CD14-positive monocyte (primary cell): ENCODE measurements around the gene PATL1. TPM values are rescaled to one million over a fixed set of nuclear protein-coding genes. Genes with fewer than 3 reads are reported as not detected.

Experiments
- DNase-seq, 3 donors: peaks; one replicate each; pipeline ENCODE4 v3.0.0-alpha.2; 2011 to 2022
- H2AFZ ChIP-seq: 2 replicates; pipeline ENCODE4 v1.6.0; 2012; ENCODE audit warnings: mild to moderate bottlenecking, low read depth, low read length, inconsistent platforms; ENCODE audit not compliant: insufficient read depth, poor library complexity, severe bottlenecking
- H3K27ac ChIP-seq, 2 donors: 1 replicate in 1 of 2; 2 replicates in 1 of 2; pipeline ENCODE4 v1.5.1; 2012 to 2013; ENCODE audit warnings: low read length in 2 of 2, control low read depth in 1 of 2, inconsistent platforms in 1 of 2, low read depth in 1 of 2, mild to moderate bottlenecking in 1 of 2
- H3K27me3 ChIP-seq, 2 donors: one replicate each; pipeline versions ENCODE4 v1.6.0 to v1.6.1; 2011 to 2013; ENCODE audit warnings: low read length in 2 of 2; ENCODE audit not compliant: control insufficient read depth in 2 of 2, insufficient read depth in 2 of 2
- H3K36me3 ChIP-seq, 2 donors: replicated peaks in 1 of 2; 1 replicate in 1 of 2; 2 replicates in 1 of 2; pipeline versions ENCODE4 v1.5.1 to v1.6.1; 2012 to 2013; ENCODE audit warnings: low read length in 2 of 2, control low read depth in 1 of 2, inconsistent platforms in 1 of 2, mild to moderate bottlenecking in 1 of 2; ENCODE audit not compliant: insufficient read depth in 2 of 2, control insufficient read depth in 1 of 2
- H3K4me1 ChIP-seq, 2 donors: 1 replicate in 1 of 2; 2 replicates in 1 of 2; pipeline versions ENCODE4 v1.5.1 to v1.6.1; 2012 to 2013; ENCODE audit warnings: low read length in 2 of 2, control low read depth in 1 of 2, inconsistent platforms in 1 of 2, mild to moderate bottlenecking in 1 of 2, moderate library complexity in 1 of 2; ENCODE audit not compliant: insufficient read depth in 2 of 2, control insufficient read depth in 1 of 2
- H3K4me2 ChIP-seq: replicated peaks from 2 replicates; pipeline ENCODE3; 2012; ENCODE audit warnings: low read length, moderate library complexity, mild to moderate bottlenecking; ENCODE audit not compliant: poor library complexity, severe bottlenecking; ENCODE audit errors: extremely low read depth
- H3K4me3 ChIP-seq, 3 experiments: fragments of 200-600 bp in 1 of 3; sonication (generic) in 1 of 3; replicated peaks in 1 of 3; 1 replicate in 2 of 3; 2 replicates in 1 of 3; pipeline ENCODE4 v1.5.1; 2011 to 2013; ENCODE audit warnings: low read length in 3 of 3, mild to moderate bottlenecking in 3 of 3, control low read depth in 2 of 3, low read depth in 2 of 3, inconsistent platforms in 1 of 3, moderate library complexity in 1 of 3
- H3K79me2 ChIP-seq: 2 replicates; pipeline ENCODE4 v1.6.0; 2012; ENCODE audit warnings: mild to moderate bottlenecking, control low read depth, inconsistent platforms, low read length, moderate library complexity; ENCODE audit not compliant: insufficient read depth
- H3K9ac ChIP-seq: 2 replicates; pipeline ENCODE4 v1.6.0; 2017; ENCODE audit warnings: low read length, mild to moderate bottlenecking; ENCODE audit not compliant: insufficient read depth, poor library complexity, severe bottlenecking
- H3K9me3 ChIP-seq, 2 donors: replicated peaks in 1 of 2; 1 replicate in 1 of 2; 2 replicates in 1 of 2; pipeline versions ENCODE4 v1.5.1 to v1.6.1; 2012 to 2013; ENCODE audit warnings: low read length in 2 of 2, control low read depth in 1 of 2; ENCODE audit not compliant: control insufficient read depth in 1 of 2, insufficient read depth in 1 of 2
- H4K20me1 ChIP-seq: 2 replicates; pipeline ENCODE4 v1.6.0; 2012; ENCODE audit warnings: mild to moderate bottlenecking, low read length, control low read depth, moderate library complexity; ENCODE audit not compliant: insufficient read depth
- H3K27ac Mint-ChIP-seq, 7 donors: one replicate each; pipeline ENCODE4 v1.8.0; 2020; ENCODE audit warnings: mild to moderate bottlenecking in 7 of 7, mixed read lengths in 7 of 7, moderate library complexity in 6 of 7, inconsistent platforms in 2 of 7
- H3K27me3 Mint-ChIP-seq, 3 donors: one replicate each; pipeline ENCODE4 v1.8.0; 2021 to 2022; ENCODE audit warnings: low read depth in 3 of 3, mild to moderate bottlenecking in 3 of 3, mixed read lengths in 3 of 3, moderate library complexity in 3 of 3, inconsistent platforms in 1 of 3
- H3K36me3 Mint-ChIP-seq, 2 donors: one replicate each; pipeline ENCODE4 v1.8.0; 2020; ENCODE audit warnings: mixed read lengths in 2 of 2, inconsistent platforms in 1 of 2, mild to moderate bottlenecking in 1 of 2
- H3K4me1 Mint-ChIP-seq: one replicate; pipeline ENCODE4 v1.8.0; 2020; ENCODE audit warnings: mild to moderate bottlenecking, mixed read lengths
- H3K4me3 Mint-ChIP-seq, 2 donors: one replicate each; pipeline ENCODE4 v1.8.0; 2020; ENCODE audit warnings: mild to moderate bottlenecking in 2 of 2, mixed read lengths in 2 of 2, moderate library complexity in 1 of 2
- H3K9me3 Mint-ChIP-seq, 7 donors: one replicate each; pipeline ENCODE4 v1.8.0; 2020 to 2022; ENCODE audit warnings: mixed read lengths in 7 of 7, mild to moderate bottlenecking in 6 of 7, moderate library complexity in 6 of 7, inconsistent platforms in 2 of 7
- WGBS: methylation state at CpG from one replicate; pipeline ENCODE4 v1.1.5; 2013; ENCODE audit warnings: missing lambda C conversion rate; ENCODE audit not compliant: insufficient coverage; 5-methylcytosine and 5-hydroxymethylcytosine counted together
- intact Hi-C, 2 donors: fragments of 100-400 bp; cut with micrococcal nuclease; formaldehyde crosslinking; loops; one replicate each; pipeline versions ENCODE4 v1.15.0 to v1.15.1; 2023
- polyA plus RNA-seq, 3 donors: library from polyadenylated mRNA; depleted of rRNA in 1 of 3; unstranded in 2 of 3; stranded (reverse) in 1 of 3; fragments of 300-500 nt in 2 of 3; fragments of >200 nt in 1 of 3; fragmentation: Illumina TruSeq in 2 of 3; gene quantifications; 1 replicate in 2 of 3; 2 replicates in 1 of 3; pipeline ENCODE4 v1.2.3, GENCODE V29; 2012 to 2021
- TF ChIP-seq, protein P1 (sequence below): fragments of 200-600 bp; IDR thresholded peaks from one replicate; pipeline ENCODE4 v1.8.0; 2022; ENCODE audit warnings: antibody characterized with exemption, mild to moderate bottlenecking

Gene PATL1
- polyA plus RNA-seq, 3 donors: 4.1 to 49.3 (median 5.1) TPM

DNA sequence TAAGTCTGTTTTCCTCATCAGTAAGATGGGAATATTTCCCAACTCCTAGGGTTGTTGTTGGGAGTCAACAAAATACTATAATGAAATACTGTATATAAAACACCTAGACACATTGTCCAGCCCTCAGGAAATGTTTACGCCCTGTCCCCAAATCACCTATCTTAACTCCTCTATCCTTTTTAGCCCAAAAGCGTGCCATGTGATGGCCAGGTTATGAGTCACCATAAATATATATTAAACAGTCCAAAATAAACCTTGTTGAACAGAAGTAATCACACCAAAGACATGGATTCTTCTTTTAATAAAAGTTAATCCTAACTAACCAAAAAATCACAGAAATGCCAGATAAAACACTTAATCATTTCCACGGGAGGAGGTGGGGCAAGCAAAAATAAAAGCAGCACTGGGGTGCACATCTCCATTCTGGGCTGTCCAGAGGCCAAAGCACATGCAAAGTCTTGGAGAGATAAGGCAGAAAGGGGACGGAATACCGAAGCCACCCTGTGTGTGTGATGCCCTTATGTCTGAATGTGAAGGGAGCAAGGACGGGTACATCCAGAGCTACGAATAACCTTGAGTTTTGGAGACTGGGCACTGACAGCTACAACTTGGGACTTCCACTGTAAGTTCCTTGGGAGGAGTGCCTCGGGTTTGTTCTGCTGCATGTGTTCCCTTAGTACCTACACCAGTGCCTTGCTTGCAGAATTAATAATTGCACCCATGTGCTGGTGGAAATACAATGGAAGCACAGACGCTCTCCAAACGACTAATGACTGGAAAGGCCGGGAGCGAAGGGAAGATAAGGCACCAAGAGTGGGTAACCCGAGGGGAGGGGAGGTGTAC, 54.3 kb downstream of the PATL1 start:
- peak overlapping the region; percentile 87 to 98 (median 96) for H3K27ac Mint-ChIP-seq
- H3K4me3 ChIP-seq: peak overlapping the region; percentile 81 to 93 (median 90)
- peak overlapping the region; percentile 43 to 83 for H3K27ac ChIP-seq
- intact Hi-C loops: loop anchor here (5.0 kb wide), 2 partner anchors 53 to 1037 kb away; partner anchors contain the start of genes LPXN (in 1 of the 2), PATL1 (in 1 of the 2) and ZFP91 (in 1 of the 2)
- H3K9me3 Mint-ChIP-seq: no peaks in the 10 kb centered on the region
- H2AFZ ChIP-seq: peak overlapping the region; percentile 64
- peaks cover 34% of the 10 kb centered on the region for H4K20me1 ChIP-seq
- H3K27me3 Mint-ChIP-seq: peaks cover 0 to 3% (median 0%) of the 10 kb centered on the region in 3 donors
- H3K27me3 ChIP-seq: no peaks in the 10 kb centered on the region
- peak overlapping the region; percentile 83 for H3K9ac ChIP-seq
- peaks cover 14 to 21% of the 10 kb centered on the region in 2 donors for H3K36me3 Mint-ChIP-seq
- peaks cover 22 to 34% of the 10 kb centered on the region in 2 donors for H3K4me1 ChIP-seq
- H3K4me1 Mint-ChIP-seq: peaks cover 36% of the 10 kb centered on the region
- H3K9me3 ChIP-seq: no peaks in the 10 kb centered on the region
- 11% methylated on average over 10 of the region's 13 CpGs for WGBS
- peak overlapping the region; percentile 95 for H3K4me2 ChIP-seq
- H3K36me3 ChIP-seq: peaks cover 11 to 35% of the 10 kb centered on the region in 2 donors
- TF ChIP-seq, protein P1, sequence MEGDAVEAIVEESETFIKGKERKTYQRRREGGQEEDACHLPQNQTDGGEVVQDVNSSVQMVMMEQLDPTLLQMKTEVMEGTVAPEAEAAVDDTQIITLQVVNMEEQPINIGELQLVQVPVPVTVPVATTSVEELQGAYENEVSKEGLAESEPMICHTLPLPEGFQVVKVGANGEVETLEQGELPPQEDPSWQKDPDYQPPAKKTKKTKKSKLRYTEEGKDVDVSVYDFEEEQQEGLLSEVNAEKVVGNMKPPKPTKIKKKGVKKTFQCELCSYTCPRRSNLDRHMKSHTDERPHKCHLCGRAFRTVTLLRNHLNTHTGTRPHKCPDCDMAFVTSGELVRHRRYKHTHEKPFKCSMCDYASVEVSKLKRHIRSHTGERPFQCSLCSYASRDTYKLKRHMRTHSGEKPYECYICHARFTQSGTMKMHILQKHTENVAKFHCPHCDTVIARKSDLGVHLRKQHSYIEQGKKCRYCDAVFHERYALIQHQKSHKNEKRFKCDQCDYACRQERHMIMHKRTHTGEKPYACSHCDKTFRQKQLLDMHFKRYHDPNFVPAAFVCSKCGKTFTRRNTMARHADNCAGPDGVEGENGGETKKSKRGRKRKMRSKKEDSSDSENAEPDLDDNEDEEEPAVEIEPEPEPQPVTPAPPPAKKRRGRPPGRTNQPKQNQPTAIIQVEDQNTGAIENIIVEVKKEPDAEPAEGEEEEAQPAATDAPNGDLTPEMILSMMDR: no peak
- H3K4me3 Mint-ChIP-seq: peak overlapping the region; percentile 88 to 98
- H3K79me2 ChIP-seq: peaks cover 57% of the 10 kb centered on the region
- no peak for DNase-seq

DNA sequence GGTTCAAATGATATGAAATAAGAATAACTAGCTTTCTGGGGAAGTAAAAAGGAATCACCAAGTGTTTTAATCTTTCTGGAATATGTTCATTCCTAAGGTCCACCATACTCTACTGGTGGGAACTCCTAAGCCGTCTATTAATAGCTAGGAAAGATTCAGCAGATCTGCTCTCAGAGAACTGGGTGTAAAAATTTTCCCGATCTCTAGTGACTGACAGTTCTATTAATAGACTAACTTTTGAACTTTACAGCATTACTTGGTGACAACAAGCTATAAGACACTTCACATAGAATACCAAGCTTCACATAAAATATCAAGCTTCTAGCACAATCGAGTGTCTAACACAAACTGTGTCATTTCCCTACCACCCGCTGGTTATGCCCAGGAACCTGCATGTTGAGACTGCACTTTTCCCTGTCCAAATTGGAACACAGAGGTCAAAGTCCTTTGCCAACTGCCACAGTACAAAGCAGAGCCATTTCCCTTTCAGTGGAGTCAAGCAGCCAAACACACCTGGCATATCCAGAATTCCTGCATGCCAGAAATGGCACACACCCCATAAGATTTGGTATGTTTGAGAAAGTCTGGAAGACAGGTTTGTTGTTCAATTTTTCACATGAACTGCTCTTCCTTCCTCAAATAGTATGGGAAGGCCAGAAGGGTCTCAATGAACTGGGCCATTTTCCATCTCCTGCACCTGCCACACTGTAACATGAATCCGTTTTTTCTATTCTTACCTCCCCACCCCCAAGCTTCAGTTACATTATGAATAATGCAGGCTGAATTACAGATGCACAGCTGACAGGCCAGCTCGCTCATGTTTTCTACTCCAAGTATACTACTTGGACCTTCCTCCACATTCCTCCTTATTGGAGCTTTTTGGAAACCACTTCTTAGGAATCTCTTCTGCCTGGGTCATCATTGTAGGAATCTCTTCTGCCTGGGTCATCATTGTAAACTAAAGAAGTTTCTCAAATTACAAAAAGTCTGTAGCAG, 57.0 kb downstream of the PATL1 start:
- no peaks in the 10 kb centered on the region for H3K9me3 ChIP-seq
- Mint-ChIP-seq H3K4me1 (peaks cover 36% of the 10 kb centered on the region), H3K27me3 (peaks cover 0 to 3% (median 2%) of the 10 kb centered on the region in 3 donors), H3K9me3 (no peaks in the 10 kb centered on the region), H3K36me3 (peaks cover 39 to 47% of the 10 kb centered on the region in 2 donors), H3K27ac (peak overlapping the region in 3 of 7 donors; percentile 21 to 63 (median 25)), H3K4me3 (no peak overlapping the region)
- no peak overlapping the region for H3K27ac ChIP-seq
- peaks cover 37 to 62% of the 10 kb centered on the region in 2 donors for H3K36me3 ChIP-seq
- H3K27me3 ChIP-seq: no peaks in the 10 kb centered on the region
- no peak overlapping the region for H3K4me2 ChIP-seq
- 92% methylated on average over 3 of the region's 6 CpGs for WGBS
- H3K9ac ChIP-seq: no peak overlapping the region
- peaks cover 66% of the 10 kb centered on the region for H3K79me2 ChIP-seq
- TF ChIP-seq, protein P1: no peak
- H4K20me1 ChIP-seq: peaks cover 44% of the 10 kb centered on the region
- intact Hi-C loops: no loop called here
- peaks cover 22 to 32% of the 10 kb centered on the region in 2 donors for H3K4me1 ChIP-seq
- H2AFZ ChIP-seq: no peak overlapping the region
- no peak overlapping the region for H3K4me3 ChIP-seq
- DNase-seq: no peak
